ENCODE measurements around the gene BCAS3.

The BCAS3 gene

GRCh38 chr17:61157246-61157886 is 479.7 kb downstream of the BCAS3 start:
- in situ Hi-C loops (cut with HindIII; ENCODE audit: low pct_ligation_motif_present, low sequenced_read_pairs) = no loop called here
- H3K4me3 ChIP-seq (ENCODE audit: low read depth, low read length) = peak overlapping the region; percentile 16
- DNase-seq = peak; percentile 49
- H3K27me3 ChIP-seq (replicated peaks) = no peaks in the 10 kb centered on the region
- peak overlapping the region; percentile 20 for H3K27ac ChIP-seq
- peak; percentile 38 for TF ChIP-seq CTCF (IDR thresholded peaks at IDR 0.05; ENCODE audit: low read depth, low read length, missing control alignments)
- H3K36me3 ChIP-seq (replicated peaks) = no peaks in the 10 kb centered on the region

DNA sequence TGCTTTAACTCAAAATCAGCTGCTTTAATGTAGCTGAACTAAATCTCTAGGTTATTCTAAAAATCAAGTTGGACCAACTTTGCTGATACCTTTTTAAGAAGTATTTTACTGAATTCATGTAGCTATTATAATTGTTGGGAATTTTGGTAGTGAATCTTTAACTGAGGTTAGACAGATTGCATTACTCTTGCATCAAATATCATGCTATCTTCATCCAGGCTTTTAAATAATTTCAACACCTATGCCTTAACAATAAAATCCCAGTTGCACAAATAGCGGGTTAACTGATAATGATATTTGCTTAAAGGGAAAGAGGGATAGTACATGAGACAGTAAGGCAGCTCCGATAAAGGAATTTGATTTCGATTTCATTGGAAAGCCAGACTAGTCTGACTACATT is 480.7 kb downstream of the BCAS3 start:
- Histone ChIP-seq H3K36me3 (replicated peaks) (no peaks in the 10 kb centered on the region), H3K27ac (peak overlapping the region; percentile 20), H3K4me3 (ENCODE audit: low read depth, low read length) (no peak overlapping the region), H3K27me3 (replicated peaks) (no peaks in the 10 kb centered on the region)
- TF ChIP-seq CTCF (IDR thresholded peaks at IDR 0.05; ENCODE audit: low read depth, low read length, missing control alignments) = no peak
- no peak for DNase-seq
- in situ Hi-C loops (cut with HindIII; ENCODE audit: low pct_ligation_motif_present, low sequenced_read_pairs) = no loop called here

DNA sequence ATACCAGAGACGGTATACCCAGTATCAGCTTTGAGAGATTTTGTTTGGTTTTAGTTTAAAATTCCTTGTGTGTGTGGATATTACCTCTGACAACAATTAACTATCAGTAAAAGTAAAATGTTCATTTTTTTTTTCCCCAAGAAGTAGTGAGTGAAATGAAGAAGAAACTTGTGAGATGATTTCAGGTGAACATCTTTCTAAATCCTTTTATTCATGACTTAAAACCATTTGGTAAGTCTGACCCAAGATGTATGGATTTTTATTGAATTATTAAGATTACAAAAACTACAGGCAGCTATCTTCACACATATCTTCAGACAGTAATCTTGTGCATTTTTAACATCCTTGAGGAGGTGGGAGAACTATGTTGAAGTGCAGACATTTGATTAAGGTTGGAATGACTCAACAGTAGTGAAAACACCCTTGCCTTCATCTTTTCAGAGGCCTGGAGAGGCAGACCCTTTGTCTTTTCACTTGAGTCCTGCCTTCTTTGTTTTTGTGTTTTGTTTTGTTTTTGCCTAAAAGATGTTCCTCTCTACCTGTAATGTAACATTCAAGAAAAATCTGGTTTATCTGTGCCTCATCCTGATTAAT is 481.7 kb downstream of the BCAS3 start:
- Histone ChIP-seq H3K36me3 (replicated peaks) (no peaks in the 10 kb centered on the region), H3K27me3 (replicated peaks) (no peaks in the 10 kb centered on the region), H3K4me3 (ENCODE audit: low read depth, low read length) (no peak overlapping the region), H3K27ac (peak overlapping the region; percentile 62)
- in situ Hi-C loops (cut with HindIII; ENCODE audit: low pct_ligation_motif_present, low sequenced_read_pairs) = no loop called here
- DNase-seq = peak; percentile 33
- no peak for TF ChIP-seq CTCF (IDR thresholded peaks at IDR 0.05; ENCODE audit: low read depth, low read length, missing control alignments)

GRCh38 chr17:61160204-61160603 is 482.6 kb downstream of the BCAS3 start:
- DNase-seq = no peak
- H3K27ac ChIP-seq = no peak overlapping the region

DNA sequence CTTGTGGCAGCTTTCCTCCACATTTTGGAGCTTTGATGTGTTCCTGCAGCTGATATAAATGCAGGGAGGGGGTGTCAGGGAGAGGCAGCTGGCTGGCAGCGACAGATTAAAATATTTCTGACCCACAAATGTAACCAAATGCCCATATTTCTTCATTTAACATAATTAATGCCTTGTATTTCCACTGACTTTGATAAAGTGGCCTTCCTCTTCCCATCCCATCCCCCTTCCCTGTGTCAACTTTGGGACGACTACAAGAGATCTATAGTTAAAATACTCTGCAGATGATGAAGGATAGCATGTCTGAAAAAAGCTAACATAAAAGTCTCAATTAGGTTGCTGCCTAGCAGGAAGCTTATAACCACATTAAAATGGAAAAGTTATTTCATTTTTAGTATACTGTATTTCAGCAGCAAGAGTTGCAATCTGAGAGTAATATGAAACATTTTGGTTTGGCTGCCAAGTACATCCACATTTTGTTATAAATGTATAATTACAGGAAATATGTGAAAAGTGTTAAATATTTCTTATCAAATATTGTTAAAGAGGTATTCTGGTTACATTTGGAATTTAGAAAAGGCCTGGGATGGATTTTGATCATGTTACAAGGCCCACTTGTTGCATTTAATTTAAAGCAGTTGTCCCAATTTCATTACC is 483.3 kb downstream of the BCAS3 start:
- Histone ChIP-seq H3K27me3 (replicated peaks) (no peaks in the 10 kb centered on the region), H3K27ac (no peak overlapping the region), H3K36me3 (replicated peaks) (no peaks in the 10 kb centered on the region), H3K4me3 (ENCODE audit: low read depth, low read length) (no peak overlapping the region)
- in situ Hi-C loops (cut with HindIII; ENCODE audit: low pct_ligation_motif_present, low sequenced_read_pairs) = no loop called here
- no peak for DNase-seq
- no peak for TF ChIP-seq CTCF (IDR thresholded peaks at IDR 0.05; ENCODE audit: low read depth, low read length, missing control alignments)

More at GRCh38 chr17:61160204-61160603, 482.6 kb downstream of the BCAS3 start:
- no peaks in the 10 kb centered on the region for H3K27me3 ChIP-seq (replicated peaks)
- no peak overlapping the region for H3K4me3 ChIP-seq (ENCODE audit: low read depth, low read length)
- in situ Hi-C loops (cut with HindIII; ENCODE audit: low pct_ligation_motif_present, low sequenced_read_pairs) = no loop called here
- TF ChIP-seq CTCF (IDR thresholded peaks at IDR 0.05; ENCODE audit: low read depth, low read length, missing control alignments) = no peak
- no peaks in the 10 kb centered on the region for H3K36me3 ChIP-seq (replicated peaks)

Data from brain microvascular endothelial cell (primary cell).